HG03432 (cell line): ENCODE measurements around the gene FASTK.

Source experiments
- ATAC-seq: cut with Tn5 transposase; IDR thresholded peaks from one replicate; pipeline ENCODE4 v1.9.1; 2021; ENCODE audit warnings: mild to moderate bottlenecking, moderate library complexity; ENCODE audit not compliant: unreplicated experiment

FASTK gene

GRCh38 chr7:151080522-151081169 lies at the start of gene FASTK:
FASTK (minus strand) TSS chr7:151080809; CDS start chr7:151080766, 43 bp downstream.
- ATAC-seq: peak; percentile 77

GRCh38 chr7:151129960-151130591 lies 49.5 kb upstream of the FASTK start:
- no peak for ATAC-seq

- ATAC-seq: no peak
Measured at GRCh38 chr7:151129117-151129959, 48.7 kb upstream of the FASTK start.

GRCh38 chr7:151128716-151129115 lies 48.1 kb upstream of the FASTK start:
- no peak for ATAC-seq

GRCh38 chr7:151128144-151128543 lies 47.5 kb upstream of the FASTK start:
- no peak for ATAC-seq

GRCh38 chr7:151126491-151127137 lies 46.0 kb upstream of the FASTK start:
- ATAC-seq: no peak

GRCh38 chr7:151125846-151126481 lies 45.4 kb upstream of the FASTK start:
- no peak for ATAC-seq

- ATAC-seq: no peak
Measured at GRCh38 chr7:151125470-151125845, 44.8 kb upstream of the FASTK start.

GRCh38 chr7:151124899-151125399 lies 44.3 kb upstream of the FASTK start:
- no peak for ATAC-seq

GRCh38 chr7:151124481-151124880 lies 43.9 kb upstream of the FASTK start:
- ATAC-seq: no peak

- peak; percentile 89 for ATAC-seq
Measured at GRCh38 chr7:151123822-151124464, 43.3 kb upstream of the FASTK start.

GRCh38 chr7:151123158-151123821 lies 42.7 kb upstream of the FASTK start:
- no peak for ATAC-seq

GRCh38 chr7:151122796-151123157 lies 42.2 kb upstream of the FASTK start:
- ATAC-seq: no peak

- ATAC-seq: no peak
Measured at GRCh38 chr7:151122276-151122675, 41.7 kb upstream of the FASTK start.

GRCh38 chr7:151121380-151122170 lies 41.0 kb upstream of the FASTK start:
- no peak for ATAC-seq

- ATAC-seq: no peak
Measured at GRCh38 chr7:151120896-151121295, 40.3 kb upstream of the FASTK start.

- no peak for ATAC-seq
Measured at GRCh38 chr7:151119902-151120301, 39.3 kb upstream of the FASTK start.

GRCh38 chr7:151119055-151119415 lies 38.4 kb upstream of the FASTK start:
- no peak for ATAC-seq
